Esophagus mucosa (tissue), 1 donor: ENCODE measurements around the gene DDX24. TPM values are rescaled to one million over a fixed set of nuclear protein-coding genes. Genes with fewer than 3 reads are reported as not detected.
A peak's percentile ranks its signal among the peaks of the same experiment; 100 is the strongest.

ENCODE experiments used
- ATAC-seq: fragments of 200-7000 bp; cut with Tn5 transposase; one replicate; pipeline ENCODE4 v1.9.1; 2020
- total RNA-seq: library from RNA; stranded (reverse); gene quantifications from one replicate; pipeline ENCODE4 v1.2.4, GENCODE V29; 2023
- donor health status: DM: yes; HTN: yes; CAD: no.

DDX24 gene, protein sequence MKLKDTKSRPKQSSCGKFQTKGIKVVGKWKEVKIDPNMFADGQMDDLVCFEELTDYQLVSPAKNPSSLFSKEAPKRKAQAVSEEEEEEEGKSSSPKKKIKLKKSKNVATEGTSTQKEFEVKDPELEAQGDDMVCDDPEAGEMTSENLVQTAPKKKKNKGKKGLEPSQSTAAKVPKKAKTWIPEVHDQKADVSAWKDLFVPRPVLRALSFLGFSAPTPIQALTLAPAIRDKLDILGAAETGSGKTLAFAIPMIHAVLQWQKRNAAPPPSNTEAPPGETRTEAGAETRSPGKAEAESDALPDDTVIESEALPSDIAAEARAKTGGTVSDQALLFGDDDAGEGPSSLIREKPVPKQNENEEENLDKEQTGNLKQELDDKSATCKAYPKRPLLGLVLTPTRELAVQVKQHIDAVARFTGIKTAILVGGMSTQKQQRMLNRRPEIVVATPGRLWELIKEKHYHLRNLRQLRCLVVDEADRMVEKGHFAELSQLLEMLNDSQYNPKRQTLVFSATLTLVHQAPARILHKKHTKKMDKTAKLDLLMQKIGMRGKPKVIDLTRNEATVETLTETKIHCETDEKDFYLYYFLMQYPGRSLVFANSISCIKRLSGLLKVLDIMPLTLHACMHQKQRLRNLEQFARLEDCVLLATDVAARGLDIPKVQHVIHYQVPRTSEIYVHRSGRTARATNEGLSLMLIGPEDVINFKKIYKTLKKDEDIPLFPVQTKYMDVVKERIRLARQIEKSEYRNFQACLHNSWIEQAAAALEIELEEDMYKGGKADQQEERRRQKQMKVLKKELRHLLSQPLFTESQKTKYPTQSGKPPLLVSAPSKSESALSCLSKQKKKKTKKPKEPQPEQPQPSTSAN
- 67.3 TPM for total RNA-seq

DNA sequence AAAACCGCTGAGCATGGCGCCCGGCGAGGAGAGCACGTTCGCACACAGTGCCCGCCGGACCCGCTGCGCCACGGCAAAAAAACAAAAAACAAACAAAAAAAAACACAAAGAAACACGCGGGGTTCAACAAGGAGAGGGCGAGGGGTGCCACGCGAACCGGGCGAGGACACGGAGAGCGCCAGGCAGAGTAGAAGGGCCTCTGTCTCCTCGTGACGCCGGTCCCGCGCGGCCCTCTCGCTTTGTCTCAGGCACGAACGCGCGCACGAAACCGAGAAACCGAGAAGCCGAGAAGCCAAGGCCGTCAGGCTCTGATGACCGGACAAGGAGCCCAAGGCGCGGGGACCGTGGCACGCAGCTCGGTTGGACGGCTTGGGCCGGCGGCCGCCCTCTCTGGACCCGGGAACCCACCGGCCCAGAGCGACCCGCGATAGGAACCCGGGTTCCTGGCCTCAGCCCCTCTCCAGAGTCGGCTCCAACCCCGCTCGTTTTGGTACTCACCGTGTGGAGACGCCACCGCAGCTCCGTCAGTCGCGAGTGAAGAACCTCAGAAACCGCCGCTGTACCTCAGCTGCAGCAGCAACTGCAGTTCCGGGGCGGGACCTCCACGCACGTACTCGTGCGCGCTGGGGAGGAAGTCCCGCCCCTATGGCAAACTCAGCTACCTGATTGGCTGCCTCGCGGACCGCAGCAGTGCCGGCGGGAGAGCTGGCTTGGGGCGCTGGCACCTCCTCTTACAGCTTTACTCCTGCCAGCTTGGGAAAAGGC is at the start of gene DDX24, which contains the start of gene IFI27L1:
Gene DDX24, minus strand, starts transcription at position 582 of the 765 bp plus-strand sequence. CDS start 1,460 bp downstream, outside the sequence.
Gene IFI27L1, plus strand, starts transcription at position 690 of the 765 bp plus-strand sequence. CDS start 15,628 bp downstream, outside the sequence.
- ATAC-seq: peak; percentile 100

GRCh38 chr14:94129758-94130414 is 48.9 kb upstream of the DDX24 start:
- peak; percentile 34 for ATAC-seq

DNA sequence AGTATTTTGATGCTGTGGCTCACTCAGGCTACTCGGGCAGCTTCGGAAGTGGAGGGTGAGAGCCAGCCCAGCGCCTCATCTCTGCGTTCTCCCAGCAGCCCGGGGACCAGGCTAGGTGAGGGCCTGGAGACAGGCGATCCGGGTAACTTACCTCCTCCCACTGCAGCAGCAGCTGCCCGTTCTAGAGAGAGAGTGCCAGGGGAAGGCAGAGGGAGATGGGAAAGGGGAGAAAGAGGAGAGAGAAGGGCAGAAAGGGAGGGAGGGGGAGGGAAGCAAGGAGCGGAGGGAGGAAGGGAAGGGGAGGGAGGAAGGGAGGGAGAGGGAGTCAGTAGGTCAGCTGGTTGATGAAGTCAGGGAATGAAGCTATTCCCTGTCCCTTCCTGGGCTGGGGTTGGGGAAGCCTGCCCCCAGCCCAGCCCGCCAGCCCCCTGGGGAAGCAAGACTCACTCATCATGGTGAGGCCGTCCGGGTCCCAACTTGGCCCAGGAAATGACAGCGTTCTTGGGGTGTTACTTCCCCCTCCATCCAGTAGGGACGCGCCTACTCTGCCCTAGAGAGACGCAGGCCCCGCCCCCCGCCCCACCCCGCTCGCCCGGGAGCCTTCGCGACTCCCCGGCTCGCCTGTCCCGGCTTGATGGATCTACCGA is 48.2 kb upstream of the DDX24 start, which contains the start of gene IFI27L2:
Gene IFI27L2, minus strand, starts transcription at position 494 of the 647 bp plus-strand sequence. Its CDS starts 40 bp downstream, at position 454.
- ATAC-seq: peak; percentile 73

DNA sequence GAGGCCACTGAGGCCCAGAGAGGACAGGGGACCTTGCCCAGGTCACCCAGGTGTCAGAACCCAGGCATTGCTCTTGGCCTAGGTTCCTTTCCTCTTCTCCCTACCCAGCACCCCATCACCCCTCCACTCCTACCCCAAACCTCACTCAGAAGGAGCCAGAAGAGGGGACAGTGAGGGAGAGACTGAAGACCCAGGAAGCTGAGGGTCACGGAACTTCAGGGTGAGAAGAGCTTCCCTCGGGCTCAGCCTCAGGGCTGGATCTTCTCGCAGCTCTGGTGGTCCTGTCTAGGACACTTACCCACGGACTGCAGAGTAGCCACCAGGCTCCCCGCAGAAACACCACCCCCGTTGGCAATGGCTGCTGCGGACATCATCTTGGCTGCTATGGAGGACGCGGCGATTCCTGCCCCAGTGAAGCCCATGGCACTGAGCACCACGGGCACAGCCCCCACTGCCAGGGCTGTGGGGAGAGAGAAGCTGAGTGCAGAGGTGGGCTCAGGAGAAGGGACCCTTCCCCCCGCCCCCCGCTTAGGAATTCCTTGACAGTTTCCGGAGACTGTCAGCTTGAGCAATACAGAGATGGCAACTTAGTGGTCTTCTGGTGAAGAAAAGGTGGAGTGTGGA is 47.3 kb upstream of the DDX24 start:
- no peak for ATAC-seq

- no peak for ATAC-seq
Observed at GRCh38 chr14:94127330-94127729, 46.3 kb upstream of the DDX24 start.

- no peak for ATAC-seq
Observed at GRCh38 chr14:94126800-94127199, 45.8 kb upstream of the DDX24 start.

GRCh38 chr14:94126419-94126677 is 45.3 kb upstream of the DDX24 start:
- no peak for ATAC-seq

DNA sequence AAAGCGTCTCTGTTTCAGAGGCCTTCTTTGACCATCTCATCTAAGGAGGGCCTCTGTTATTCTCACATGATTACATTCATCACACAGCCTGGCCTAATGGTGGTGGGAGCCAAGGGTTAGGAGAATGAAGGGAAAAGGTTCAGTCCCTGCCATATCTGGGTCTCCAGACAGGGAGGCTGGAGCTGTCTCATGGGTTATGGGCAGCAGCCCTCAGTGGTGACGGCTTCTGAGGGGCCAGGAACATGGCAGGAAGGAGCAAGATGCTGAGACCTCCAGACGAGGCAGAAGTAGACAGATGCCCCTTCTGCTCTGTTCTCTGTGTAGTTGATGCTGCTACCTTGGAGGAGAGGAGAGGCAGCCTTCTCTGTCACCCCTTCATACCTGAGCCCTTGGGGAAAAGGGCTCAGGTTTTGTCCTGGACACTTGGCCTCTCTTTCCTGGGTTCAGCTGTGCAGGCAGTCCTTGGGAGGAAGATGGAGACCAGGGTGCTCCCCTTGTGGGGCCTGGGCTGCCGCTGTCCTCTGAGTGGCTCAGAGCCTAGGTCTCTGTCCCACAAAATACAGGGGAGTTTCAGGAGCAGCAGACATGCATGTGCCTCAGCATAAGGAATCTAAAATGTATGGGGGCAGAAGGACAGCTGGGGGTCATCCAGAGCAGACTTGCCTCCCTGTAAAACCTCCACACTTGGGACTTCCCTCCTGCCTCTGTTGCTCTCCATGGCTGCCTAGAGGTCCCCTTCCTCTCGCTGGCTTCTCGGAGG is 44.8 kb upstream of the DDX24 start:
- ATAC-seq: no peak

GRCh38 chr14:94124582-94125377 is 43.8 kb upstream of the DDX24 start:
- no peak for ATAC-seq

GRCh38 chr14:94123868-94124267 is 42.9 kb upstream of the DDX24 start:
- ATAC-seq: no peak

DNA sequence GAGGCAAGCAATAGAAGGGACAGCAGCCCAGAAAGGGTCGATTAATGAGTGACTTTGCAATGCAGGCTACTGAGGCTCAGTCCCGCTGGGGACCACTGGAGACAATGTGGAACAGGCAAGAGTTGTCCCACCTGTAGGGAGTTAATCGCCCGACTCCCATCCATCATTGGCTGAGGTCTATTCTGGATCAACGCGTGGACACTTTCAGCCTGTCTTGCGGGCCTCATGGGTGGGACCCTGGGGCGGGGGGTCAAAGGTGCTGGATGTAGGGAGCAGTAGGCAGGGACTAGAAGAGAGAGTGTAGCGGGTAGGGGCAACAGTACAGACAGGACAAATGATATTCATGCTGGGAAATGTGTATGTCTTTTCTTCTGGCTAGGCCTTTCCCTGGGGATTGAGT is 42.3 kb upstream of the DDX24 start:
- no peak for ATAC-seq

GRCh38 chr14:94122438-94122837 is 41.4 kb upstream of the DDX24 start:
- no peak for ATAC-seq

GRCh38 chr14:94121485-94121884 is 40.5 kb upstream of the DDX24 start:
- no peak for ATAC-seq

DNA sequence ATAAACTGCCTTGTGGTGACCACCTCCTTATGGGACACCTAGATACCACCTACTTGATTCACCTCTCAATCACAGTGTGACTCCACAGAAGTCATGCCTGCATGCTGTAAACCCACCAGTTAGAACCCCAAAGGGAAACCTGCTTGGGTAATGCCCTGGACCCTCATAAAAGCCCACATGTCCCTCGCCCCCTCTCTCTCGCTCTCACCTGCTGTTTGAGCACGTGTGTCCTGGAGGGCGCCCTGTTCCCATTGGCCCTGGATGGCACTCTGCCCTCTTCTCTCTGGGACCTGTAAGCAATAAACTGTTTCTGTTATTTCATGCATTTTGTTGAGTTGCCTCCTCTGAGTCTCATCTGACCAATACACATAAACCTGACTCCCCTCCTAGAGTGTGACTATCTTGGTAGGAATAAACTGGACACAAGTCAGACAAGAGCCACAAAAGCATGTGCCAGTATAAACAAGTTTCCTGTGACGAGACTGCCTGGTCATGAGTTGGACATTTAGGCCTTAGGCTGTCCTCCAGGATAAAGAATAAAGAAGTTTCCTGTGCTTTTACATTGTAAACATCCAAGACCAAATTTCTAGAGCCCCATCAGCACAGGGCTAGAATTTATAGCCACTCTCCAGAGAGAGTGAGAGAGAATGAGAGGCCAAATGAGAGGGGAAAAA is 39.8 kb upstream of the DDX24 start:
- ATAC-seq: no peak

GRCh38 chr14:94119071-94119470 is 38.1 kb upstream of the DDX24 start:
- ATAC-seq: no peak

DNA sequence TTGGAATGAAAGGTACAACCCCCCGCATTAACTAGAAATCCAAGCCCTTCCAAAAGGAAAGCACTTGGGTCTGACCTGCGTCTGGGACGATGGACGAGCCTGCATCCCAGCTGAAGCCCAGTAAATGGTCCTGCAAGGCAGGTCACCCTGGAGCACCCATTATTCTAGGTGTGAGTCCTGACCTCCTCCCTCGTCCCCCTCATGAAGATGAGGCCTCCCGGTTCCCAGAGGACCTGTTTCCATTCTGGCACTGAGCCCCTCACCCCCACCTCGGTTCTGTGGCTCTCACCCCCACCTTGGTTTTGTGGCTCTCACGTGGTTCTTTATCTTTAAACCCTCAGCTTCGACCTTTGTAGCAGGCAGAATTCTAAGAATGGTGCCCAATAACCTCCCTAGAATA is 36.9 kb upstream of the DDX24 start:
- no peak for ATAC-seq

GRCh38 chr14:94116701-94117100 is 35.7 kb upstream of the DDX24 start:
- no peak for ATAC-seq

DNA sequence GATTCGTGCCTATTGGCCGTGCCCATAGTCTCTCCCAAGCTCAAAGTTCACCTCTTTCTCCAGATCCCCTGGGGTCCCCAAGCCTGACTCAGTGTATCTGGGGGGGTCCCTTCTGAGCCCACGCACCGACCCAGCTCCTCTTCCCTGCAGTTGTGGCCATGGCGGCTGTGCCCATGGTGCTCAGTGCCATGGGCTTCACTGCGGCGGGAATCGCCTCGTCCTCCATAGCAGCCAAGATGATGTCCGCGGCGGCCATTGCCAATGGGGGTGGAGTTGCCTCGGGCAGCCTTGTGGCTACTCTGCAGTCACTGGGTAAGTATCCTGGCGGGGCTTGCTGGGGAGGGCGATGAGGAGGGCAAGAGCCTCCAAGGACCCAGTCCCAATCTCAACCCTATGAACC is 34.6 kb upstream of the DDX24 start:
- no peak for ATAC-seq

GRCh38 chr14:94115058-94115591 is 34.1 kb upstream of the DDX24 start:
- ATAC-seq: peak; percentile 54
